ENCODE data around the gene RBMS1.

Gene RBMS1

GRCh38 chr2:160268151-160268781, 225.3 kb downstream of the RBMS1 start:
- DNase-seq, result no peak

- no peak for DNase-seq
Observed at GRCh38 chr2:160267692-160268091, 225.9 kb downstream of the RBMS1 start.

- no peak for DNase-seq
Observed at GRCh38 chr2:160267022-160267421, 226.6 kb downstream of the RBMS1 start.

DNA sequence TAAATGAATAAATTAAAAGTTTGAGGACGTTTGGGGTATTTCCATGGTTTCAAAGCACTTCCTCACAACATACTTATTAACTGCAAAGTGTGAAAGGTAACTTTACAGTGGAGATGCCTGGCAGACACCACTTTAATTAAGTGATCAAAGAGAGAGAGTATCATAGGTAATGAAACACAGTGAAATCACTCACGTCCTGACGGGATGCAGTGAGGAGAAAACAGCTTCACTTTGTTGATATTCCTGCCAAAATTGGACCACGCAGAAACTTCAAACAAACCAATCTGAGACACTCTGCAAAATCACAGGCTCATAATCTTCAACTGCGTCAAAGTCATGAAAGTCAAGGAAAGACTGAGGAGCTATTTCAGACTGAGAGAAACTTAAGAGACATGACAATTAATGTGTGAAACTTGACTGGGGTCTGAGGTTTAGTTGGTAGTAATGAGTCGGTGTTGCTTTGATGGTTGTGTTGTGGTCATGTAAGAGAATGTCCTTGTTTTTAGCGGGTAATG, 227.5 kb downstream of the RBMS1 start:
- DNase-seq, result no peak

GRCh38 chr2:160264308-160264707, 229.3 kb downstream of the RBMS1 start:
- DNase-seq, result no peak

- no peak for DNase-seq
Observed at GRCh38 chr2:160261732-160262131, 231.9 kb downstream of the RBMS1 start.

DNA sequence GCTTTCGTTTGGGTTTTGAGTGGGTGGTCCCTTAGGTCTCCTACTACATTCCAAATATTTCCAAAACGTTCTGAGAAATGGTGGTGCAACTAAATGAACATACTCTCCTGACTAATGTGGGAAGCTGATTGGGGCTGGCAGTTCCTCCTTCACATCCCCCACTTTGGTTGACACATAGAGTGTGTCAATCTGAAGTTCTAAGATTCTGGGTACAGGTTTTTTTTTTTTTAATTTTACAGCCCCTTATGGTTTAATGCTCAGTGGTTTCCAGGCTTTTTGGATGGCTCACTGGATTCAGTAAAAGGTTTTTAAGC, 235.2 kb downstream of the RBMS1 start:
- no peak for DNase-seq

DNA sequence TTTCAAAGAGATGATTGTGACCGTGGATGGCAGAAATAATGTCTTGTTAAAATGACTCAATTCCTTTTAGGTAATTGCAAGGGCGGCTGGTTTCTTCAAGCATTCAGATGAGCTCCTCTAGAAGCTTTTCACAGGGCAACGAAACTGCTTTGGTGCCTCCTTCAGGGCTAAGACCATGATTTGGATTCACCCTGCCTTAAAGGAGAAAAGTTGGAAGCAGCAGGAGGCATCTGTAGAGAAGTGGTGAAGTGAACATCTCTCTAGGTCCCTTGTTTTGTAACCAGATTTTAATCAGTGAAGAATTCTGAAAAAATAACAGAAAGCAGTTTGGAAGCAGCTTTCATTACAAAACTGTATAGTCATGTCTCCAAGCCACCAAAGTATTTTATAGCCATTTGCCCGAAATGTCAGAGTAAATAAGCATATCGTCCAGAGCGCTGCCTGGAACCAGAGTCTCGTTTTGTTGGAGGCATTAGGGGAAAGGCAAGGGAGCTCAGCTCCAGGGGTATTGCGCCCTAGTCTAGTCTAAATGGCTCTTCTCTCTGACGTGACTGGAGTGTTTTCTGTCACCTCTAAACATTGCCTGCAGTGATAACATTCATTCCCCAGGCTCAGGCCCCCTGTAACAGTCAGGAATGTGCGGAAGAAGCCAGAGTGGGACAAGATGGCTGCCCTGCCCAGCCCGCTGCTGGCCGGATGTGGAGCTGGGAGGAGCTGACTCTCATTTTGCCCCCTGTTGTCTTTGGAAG, 235.7 kb downstream of the RBMS1 start:
- DNase-seq, result no peak

DNA sequence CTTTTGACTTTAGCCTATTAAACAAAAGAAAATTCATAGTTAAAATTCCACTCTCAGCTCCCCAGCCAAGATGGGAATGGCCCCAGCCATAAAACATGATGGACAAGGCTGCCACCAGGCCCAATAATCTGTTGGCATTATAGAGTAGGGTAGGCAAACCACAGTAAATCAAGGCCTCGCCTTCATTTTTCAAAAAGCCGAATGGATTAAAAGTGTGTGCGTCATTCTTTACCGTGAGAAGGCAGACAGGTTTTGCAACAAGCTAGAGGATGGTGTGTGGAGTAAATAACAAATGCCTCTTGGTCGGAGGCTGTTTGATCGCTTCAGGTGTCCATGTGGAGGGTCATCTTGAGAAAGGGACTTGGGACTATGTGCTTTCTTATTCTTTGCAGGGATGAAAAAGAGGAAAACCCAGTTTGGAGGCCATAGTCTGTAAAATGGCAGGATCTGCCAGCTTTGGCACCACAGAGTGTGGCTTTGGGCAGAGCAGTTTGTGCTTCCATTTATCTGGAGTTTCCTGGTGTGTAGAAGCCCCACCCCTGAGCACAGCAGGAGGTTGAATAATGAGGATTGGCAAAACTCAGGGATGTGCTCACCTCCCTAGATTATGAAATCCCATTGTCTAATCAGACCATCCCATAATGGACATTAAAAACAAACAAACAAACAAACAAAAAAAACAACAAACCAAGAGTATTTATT, 236.4 kb downstream of the RBMS1 start:
- DNase-seq, result no peak

GRCh38 chr2:160256507-160256906, 237.1 kb downstream of the RBMS1 start:
- DNase-seq, result no peak

- no peak for DNase-seq
Observed at GRCh38 chr2:160255408-160255807, 238.2 kb downstream of the RBMS1 start.

- DNase-seq, result no peak
Observed at GRCh38 chr2:160254189-160254762, 239.3 kb downstream of the RBMS1 start.

- no peak for DNase-seq
Observed at GRCh38 chr2:160253440-160254188, 240.0 kb downstream of the RBMS1 start.

DNA sequence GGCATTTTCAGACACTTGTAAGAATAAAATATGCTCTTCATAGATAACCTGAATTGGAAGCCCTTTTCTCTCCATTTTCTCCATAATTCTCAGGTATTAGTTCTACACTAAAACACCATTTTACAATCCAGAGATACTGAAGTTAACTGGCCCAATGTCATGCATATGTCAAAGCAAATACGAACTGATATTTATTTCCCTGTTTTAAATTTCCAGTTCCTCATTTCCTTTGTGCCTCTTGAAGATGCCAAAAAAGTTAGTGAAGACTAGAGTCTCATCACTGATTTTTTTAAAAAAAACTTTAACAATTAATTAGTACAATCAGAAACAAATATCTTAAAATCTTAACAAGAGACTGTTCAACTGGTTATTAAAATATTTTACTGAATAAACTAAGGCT, 240.7 kb downstream of the RBMS1 start:
- no peak for DNase-seq

DNA sequence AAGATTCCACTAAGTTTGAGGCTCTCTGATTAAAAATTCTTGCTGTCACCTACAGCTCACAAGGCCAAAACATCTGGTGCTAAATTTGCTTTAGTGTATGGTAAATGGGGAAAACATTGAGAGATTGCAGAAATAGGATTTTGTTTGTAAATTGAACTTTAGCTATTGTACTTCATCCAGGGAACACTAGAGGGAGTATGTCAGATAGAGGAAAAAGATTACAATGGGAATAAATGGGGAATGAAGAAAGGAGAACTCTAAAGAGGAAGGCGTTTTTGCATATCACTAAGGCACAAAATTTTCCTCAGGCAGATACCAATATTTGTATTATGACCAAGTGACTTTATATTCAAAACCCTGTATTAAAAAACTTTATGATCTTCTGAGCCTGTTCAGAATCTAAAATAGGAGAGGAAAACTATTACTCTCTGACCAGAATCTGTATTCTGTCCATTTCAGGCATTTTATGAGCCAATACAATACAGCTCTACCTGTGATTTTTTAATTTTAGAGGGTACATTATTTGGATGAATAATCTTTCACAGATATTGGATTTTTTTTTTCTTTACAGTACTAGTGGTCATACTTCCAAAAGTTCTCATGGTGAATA, 241.2 kb downstream of the RBMS1 start:
- DNase-seq, result peak; percentile 67

DNA sequence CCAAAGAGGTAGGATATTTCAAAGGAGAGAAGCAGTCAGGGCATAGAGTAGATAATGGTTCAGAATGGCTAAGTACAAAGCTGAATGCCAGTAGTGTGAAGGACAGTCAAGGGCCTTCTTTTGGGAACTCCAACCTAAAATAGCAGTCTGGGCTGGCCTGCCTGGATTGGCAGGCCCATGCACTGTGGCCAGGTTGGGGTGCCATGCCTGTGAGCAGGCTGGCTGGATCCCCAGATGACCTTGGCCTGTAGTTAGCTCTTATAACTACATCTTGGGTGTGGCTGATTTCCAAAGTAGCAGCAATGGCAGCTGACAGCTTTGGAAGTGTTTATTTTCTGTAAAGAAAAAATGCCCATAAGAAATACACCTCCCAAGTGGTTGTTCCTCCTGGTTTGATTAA, 242.0 kb downstream of the RBMS1 start:
- no peak for DNase-seq

DNA sequence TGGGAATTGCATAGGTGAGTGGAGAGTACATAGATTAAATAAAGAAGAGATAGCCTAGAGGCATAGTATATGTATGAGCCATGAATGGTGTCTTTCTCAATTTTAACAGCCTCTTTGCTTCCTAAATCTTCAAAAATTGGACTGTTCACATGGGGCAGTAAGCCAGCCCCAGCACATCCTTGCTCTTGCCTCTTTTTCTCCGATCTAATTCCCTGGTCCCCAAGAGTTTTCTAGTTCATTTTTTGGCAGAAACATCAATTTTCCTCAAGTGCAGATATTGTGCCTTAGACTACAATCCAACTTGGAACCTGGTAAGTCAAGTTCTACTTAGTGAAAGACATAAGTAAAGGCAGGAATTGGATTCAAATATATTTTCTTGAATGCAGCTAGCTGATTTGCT, 243.7 kb downstream of the RBMS1 start:
- no peak for DNase-seq

DNA sequence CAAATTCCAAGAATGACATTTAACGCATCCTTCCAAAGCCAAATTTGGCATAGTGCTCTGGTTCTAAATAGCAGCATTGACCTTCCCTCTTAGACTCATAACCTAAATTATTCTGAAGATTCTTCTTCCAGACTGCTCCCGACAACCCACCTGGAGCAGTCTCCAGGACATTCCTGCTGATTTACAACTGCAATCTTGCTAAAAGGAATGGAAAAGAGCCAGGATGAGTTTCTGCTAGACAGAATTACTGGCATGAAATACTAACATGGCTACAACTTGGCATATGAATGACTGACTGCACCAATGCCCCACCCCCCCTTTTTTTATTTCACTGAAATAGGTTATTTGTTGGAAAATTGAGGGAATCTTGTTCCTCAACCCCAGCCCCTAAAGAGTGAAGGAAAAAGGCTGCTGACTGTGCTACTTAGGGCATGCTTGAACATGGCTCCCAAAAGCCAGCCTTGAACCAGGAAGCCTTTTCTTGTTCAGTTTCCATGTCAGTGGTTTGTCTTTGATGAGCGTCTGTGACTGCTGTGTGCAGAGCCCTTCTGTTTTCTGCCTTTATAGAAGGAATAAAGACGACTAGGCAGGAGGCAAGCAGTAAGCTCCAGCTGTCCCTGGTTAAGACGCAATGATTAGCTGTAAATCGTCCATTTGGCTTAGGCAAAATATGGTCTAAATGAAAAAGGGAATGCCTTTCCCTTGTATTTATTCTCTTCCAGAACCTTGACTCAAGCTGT, 246.1 kb downstream of the RBMS1 start:
- no peak for DNase-seq

GRCh38 chr2:160246356-160246755, 247.3 kb downstream of the RBMS1 start:
- DNase-seq, result no peak

- no peak for DNase-seq
Observed at GRCh38 chr2:160245614-160246155, 247.9 kb downstream of the RBMS1 start.

DNA sequence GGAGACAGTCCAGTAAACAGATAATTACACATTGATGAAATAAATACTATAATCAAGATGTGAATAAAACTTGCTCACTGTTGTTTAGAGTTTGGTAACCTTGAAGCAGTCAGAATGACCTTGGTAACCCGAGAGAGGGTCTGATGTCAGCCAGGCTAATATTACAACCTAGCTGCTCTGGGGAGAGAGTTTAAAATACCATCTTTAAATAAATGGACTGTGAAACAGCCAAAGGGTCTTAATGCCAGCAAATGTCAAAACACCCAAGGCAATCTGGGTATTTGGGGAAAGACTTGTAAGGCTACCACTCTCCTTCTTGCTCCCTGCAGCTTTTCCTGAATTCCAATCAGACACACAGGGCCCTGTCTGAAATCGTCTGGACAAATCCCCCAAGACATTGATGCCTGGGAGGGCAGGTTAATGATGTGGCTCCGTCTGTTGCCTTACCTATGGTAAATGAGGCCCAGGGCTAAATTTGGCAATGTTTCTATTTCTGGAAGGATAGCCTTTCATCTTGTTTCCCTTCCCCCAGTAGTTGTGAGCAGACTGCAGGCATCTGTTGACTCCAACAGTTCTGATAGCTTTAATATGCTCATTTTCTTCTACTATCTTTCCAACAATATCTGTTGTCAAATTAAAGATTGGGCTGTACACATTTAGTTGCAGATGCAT, 250.6 kb downstream of the RBMS1 start:
- DNase-seq, result no peak
